ENCODE measurements around the gene GUCY2D.

Gene GUCY2D

DNA sequence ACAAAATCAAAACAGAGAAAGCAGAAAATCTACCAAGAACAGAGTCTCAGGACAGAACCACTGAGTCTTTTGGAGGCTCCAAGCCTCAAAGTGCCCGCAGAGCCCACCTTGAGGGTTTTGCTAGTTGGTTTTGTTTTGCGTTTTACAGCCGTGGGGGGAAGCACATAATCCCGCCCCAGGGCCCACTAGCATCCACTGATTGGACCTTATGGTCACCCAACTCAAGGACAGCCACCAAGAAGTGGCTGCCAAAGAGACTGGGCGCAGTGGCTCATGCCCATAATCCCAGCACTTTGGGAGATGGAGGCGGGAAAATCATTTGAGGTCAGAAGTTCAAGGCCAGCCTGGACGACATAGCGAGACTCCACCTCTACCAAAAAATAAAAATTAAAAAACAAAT, 46.3 kb downstream of the GUCY2D start:
- in situ Hi-C loops (cut with MboI; ENCODE audit: low sequenced_read_pairs, unreplicated experiment): no loop called here
- TF ChIP-seq CTCF (IDR thresholded peaks at IDR 0.05; ENCODE audit: borderline replicate concordance, control extremely low read depth, extremely low read depth, insufficient read depth, missing control alignments): no peak
- no peak for DNase-seq (ENCODE audit: low spot score)

DNA sequence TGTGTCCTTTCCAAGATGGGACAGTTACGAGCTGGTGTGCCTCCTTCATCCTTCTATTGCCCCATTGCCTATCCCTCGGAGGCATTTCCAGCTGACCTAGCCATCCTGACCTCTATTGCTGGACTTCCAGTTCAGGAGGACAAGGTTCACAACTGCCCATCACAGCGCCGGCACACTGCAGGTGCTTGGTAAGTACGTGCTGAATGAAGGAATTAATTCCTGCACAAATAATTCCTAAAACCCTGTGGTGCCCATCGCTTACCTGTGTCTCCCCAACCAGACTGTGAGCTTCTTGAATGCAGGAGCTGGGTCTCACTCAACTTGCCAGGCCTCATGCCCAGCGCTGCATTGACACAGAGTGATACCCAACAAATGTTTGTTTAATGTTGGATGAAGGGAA, 49.4 kb downstream of the GUCY2D start:
- no peak for DNase-seq (ENCODE audit: low spot score)
- TF ChIP-seq CTCF (IDR thresholded peaks at IDR 0.05; ENCODE audit: borderline replicate concordance, control extremely low read depth, extremely low read depth, insufficient read depth, missing control alignments): no peak
- in situ Hi-C loops (cut with MboI; ENCODE audit: low sequenced_read_pairs, unreplicated experiment): loop anchor here (10.0 kb wide), 1 partner anchor 307 kb away; no protein-coding TSS in a partner anchor

GRCh38 chr17:8052256-8053252, 50.1 kb downstream of the GUCY2D start:
- no peak for TF ChIP-seq CTCF (IDR thresholded peaks at IDR 0.05; ENCODE audit: borderline replicate concordance, control extremely low read depth, extremely low read depth, insufficient read depth, missing control alignments)
- no peak for DNase-seq (ENCODE audit: low spot score)
- in situ Hi-C loops (cut with MboI; ENCODE audit: low sequenced_read_pairs, unreplicated experiment): loop anchor here (10.0 kb wide), 1 partner anchor 308 kb away; no protein-coding TSS in a partner anchor

DNA sequence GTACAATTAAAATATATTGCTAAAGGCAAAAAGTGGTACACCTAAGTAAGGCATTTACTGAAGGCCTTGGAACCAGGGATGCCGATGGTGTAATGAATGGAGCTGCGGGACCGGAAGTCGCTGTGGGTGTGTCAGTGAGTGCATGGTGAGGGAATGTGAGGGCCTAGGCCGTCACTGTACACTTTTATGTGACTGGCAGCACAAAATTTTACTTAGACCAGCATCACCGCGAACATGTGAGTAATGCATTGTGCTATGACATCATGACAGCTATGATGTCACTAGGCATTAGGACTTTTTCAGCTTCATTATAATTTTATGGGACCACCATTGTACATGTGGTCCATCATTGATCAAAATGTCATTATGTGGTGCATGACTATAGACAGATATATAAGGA, 51.2 kb downstream of the GUCY2D start:
- in situ Hi-C loops (cut with MboI; ENCODE audit: low sequenced_read_pairs, unreplicated experiment): loop anchor here (10.0 kb wide), 1 partner anchor 309 kb away; no protein-coding TSS in a partner anchor
- no peak for TF ChIP-seq CTCF (IDR thresholded peaks at IDR 0.05; ENCODE audit: borderline replicate concordance, control extremely low read depth, extremely low read depth, insufficient read depth, missing control alignments)
- DNase-seq (ENCODE audit: low spot score): no peak

DNA sequence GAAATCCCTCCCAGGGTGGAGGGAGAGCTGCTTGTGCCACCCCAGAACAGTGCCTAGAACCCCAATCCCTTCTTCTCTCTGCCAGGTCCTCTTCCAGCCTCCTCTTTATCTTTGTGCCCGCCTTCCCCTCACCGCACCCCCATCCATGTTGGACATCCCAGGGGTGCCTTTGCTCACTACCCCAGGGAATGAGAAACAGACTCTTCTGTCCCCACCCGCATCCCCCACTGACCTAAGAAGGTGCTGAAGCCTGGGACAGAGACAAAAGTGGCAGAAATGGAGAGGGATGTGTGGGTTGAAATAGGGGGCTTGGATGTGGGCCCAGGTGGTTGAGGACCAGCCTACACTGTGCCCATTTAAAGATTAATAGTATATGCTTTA, 53.4 kb downstream of the GUCY2D start:
- DNase-seq (ENCODE audit: low spot score): no peak
- in situ Hi-C loops (cut with MboI; ENCODE audit: low sequenced_read_pairs, unreplicated experiment): loop anchor here (10.0 kb wide), 1 partner anchor 311 kb away; no protein-coding TSS in a partner anchor
- no peak for TF ChIP-seq CTCF (IDR thresholded peaks at IDR 0.05; ENCODE audit: borderline replicate concordance, control extremely low read depth, extremely low read depth, insufficient read depth, missing control alignments)

- DNase-seq (ENCODE audit: low spot score): peak; percentile 61
- in situ Hi-C loops (cut with MboI; ENCODE audit: low sequenced_read_pairs, unreplicated experiment): loop anchor here (10.0 kb wide), 1 partner anchor 312 kb away; no protein-coding TSS in a partner anchor
- TF ChIP-seq CTCF (IDR thresholded peaks at IDR 0.05; ENCODE audit: borderline replicate concordance, control extremely low read depth, extremely low read depth, insufficient read depth, missing control alignments): no peak
Measured at GRCh38 chr17:8056232-8056975, 54.0 kb downstream of the GUCY2D start.
